ENCODE measurements around the gene FAM171A1. TPM values are rescaled to one million over a fixed set of nuclear protein-coding genes. Genes with fewer than 3 reads are reported as not detected.
A peak's percentile ranks its signal among the peaks of the same experiment; 100 is the strongest.

The FAM171A1 gene
- total and polyA plus RNA-seq, 5 donors, result 9.3 to 15.0 (median 13.6) TPM

DNA sequence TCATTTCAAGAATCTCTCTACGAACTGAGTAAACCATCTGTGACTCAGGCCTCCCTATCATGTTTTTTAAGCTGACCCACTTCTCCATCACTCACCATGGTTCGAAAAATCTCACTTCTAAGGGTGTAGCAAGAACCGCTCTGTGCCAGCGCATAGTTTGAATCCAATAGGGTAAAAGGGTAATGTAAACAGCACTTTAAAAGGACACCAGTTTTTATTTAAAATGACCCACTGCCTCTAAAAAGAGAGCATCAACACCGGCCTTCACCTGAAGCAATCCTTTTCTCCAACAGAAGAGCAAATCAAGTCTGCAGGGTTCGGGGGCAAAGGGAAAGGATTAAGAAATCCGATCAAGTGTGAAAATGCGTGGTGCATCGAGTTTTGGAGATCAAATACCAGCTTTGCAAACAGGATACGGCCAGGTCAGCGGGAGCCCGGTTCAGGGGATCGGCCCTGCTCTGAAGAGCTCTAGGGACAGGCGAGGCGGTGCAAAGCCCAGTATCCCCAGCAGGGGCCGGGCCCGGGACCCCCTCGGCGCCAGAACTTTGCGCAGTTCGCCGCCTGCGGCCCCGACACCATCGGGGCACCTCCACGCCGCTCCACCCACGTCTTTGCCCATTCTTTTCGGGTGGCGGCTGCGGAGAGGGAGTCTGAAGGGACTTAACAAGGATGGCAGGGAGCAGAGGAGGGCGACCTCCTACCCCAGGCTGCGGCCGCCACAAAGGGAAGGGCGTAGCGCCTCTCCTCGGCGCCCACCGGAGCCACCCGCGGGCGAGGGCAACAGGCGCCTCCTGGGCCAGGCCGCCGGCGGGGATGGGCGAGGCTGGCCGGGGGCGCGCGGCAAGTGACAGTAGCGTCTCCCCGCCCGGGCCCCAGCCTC, 203.4 kb downstream of the FAM171A1 start:
- ATAC-seq, result peak; percentile 28 to 34
- no peaks in the 10 kb centered on the region for H3K27me3 ChIP-seq (ENCODE audit: control insufficient read depth, insufficient read depth)
- H3K27ac ChIP-seq (ENCODE audit: low read length), result peak overlapping the region; percentile 55
- H3K4me1 ChIP-seq (ENCODE audit: control insufficient read depth, insufficient read depth, low read length), result peaks cover 3% of the 10 kb centered on the region
- WGBS, result 1% methylated on average over 54 of the region's 54 CpGs
- no peaks in the 10 kb centered on the region for H3K9me3 ChIP-seq (ENCODE audit: control insufficient read depth, low read length)
- peak overlapping the region; percentile 80 for H3K4me3 ChIP-seq (ENCODE audit: low read length)
- intact Hi-C loops (cut with DNase I), result no loop called here
- DNase-seq, result peak; percentile 57 to 82 (median 80)

DNA sequence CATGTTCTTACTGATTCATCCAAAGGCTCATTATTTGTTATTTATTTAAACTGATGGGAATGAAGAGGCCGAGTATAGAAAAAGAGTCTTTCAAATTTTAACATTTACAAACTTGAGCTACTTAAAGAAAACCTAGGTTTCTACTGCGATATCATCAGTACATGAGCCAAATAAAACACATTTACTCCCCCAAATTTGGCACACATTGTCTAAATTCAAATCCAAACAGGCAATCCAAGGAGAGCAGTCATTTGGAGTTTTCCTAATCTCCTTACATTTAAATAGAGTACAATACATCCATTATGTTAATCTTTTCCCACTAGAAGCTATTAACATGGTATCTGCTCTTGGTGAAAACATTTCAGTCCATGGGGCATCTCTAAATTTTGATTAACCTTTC, 204.8 kb downstream of the FAM171A1 start:
- intact Hi-C loops (cut with DNase I), result no loop called here
- peaks cover 3% of the 10 kb centered on the region for H3K4me1 ChIP-seq (ENCODE audit: control insufficient read depth, insufficient read depth, low read length)
- H3K9me3 ChIP-seq (ENCODE audit: control insufficient read depth, low read length), result no peaks in the 10 kb centered on the region
- DNase-seq, result no peak
- no peak overlapping the region for H3K27ac ChIP-seq (ENCODE audit: low read length)
- no peak for ATAC-seq
- H3K4me3 ChIP-seq (ENCODE audit: low read length), result peak overlapping the region; percentile 80
- 38% methylated on average over 2 of the region's 2 CpGs for WGBS
- H3K27me3 ChIP-seq (ENCODE audit: control insufficient read depth, insufficient read depth), result no peaks in the 10 kb centered on the region

DNA sequence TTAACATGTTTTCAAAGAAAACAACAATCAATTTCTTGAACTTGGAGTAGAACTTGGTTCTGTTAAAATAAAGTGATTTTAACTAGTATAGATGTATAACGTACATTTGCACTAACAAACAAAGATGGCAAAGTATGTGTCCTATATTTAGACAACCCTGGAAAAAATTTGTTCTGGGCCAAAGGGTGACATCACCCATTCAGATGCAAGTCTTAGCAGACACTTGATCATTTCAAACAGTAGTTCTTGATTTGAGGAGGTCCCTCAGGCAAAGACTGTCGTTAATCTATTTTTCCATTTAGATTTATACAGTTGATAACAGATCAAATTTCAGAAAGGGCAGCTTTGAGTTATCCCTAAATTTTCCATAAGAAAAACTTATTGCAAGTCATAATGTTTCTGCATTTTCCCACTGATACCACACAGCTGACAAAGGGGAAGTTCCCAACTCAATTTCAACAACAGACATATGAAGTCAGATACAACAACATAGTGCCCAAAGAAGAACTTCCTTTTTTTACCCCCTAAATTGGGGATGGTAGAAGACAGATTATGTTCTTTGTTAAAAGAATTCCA, 207.7 kb downstream of the FAM171A1 start:
- H3K27ac ChIP-seq (ENCODE audit: low read length), result no peak overlapping the region
- H3K9me3 ChIP-seq (ENCODE audit: control insufficient read depth, low read length), result no peaks in the 10 kb centered on the region
- intact Hi-C loops (cut with DNase I), result no loop called here
- no peak overlapping the region for H3K4me3 ChIP-seq (ENCODE audit: low read length)
- no peaks in the 10 kb centered on the region for H3K27me3 ChIP-seq (ENCODE audit: control insufficient read depth, insufficient read depth)
- H3K4me1 ChIP-seq (ENCODE audit: control insufficient read depth, insufficient read depth, low read length), result no peaks in the 10 kb centered on the region
- DNase-seq, result no peak
- 45% methylated on average over 2 of the region's 2 CpGs for WGBS
- no peak for ATAC-seq

Other genes starting within 250 kb of the FAM171A1 start
- 10 to 100 TPM; 10.1 to 11.9 (median 11.1) TPM for gene NMT2, start 202.6 kb downstream of the FAM171A1 start, total RNA-seq
- 7.0 TPM for gene NMT2, start 202.6 kb downstream of the FAM171A1 start, polyA plus RNA-seq

All from right cardiac atrium (tissue), 5 donors.